HG02973 (cell line): ENCODE results near the gene GPR142.

ENCODE experiments used
- ATAC-seq: cut with Tn5 transposase; IDR thresholded peaks from one replicate; pipeline ENCODE4 v1.9.1; 2021; ENCODE audit warnings: moderate library complexity; ENCODE audit not compliant: unreplicated experiment

Gene GPR142

GRCh38 chr17:74344658-74345057 lies 22.6 kb upstream of the GPR142 start:
- no peak for ATAC-seq

GRCh38 chr17:74345433-74346241 lies 21.7 kb upstream of the GPR142 start:
- ATAC-seq = no peak

- ATAC-seq = no peak
These were observed 19.7 kb upstream of the GPR142 start for GRCh38 chr17:74347646-74348045.

- ATAC-seq = no peak
These were observed 18.2 kb upstream of the GPR142 start for GRCh38 chr17:74349120-74349519.

- no peak for ATAC-seq
These were observed 16.8 kb upstream of the GPR142 start for GRCh38 chr17:74350486-74350885.

- ATAC-seq = no peak
These were observed 15.6 kb upstream of the GPR142 start for GRCh38 chr17:74351552-74352210.

GRCh38 chr17:74353446-74354060 lies 13.8 kb upstream of the GPR142 start:
- no peak for ATAC-seq

GRCh38 chr17:74354123-74354522 lies 13.2 kb upstream of the GPR142 start:
- no peak for ATAC-seq

GRCh38 chr17:74354561-74354960 lies 12.7 kb upstream of the GPR142 start:
- ATAC-seq = no peak

- no peak for ATAC-seq
These were observed 12.2 kb upstream of the GPR142 start for GRCh38 chr17:74355065-74355464.

- no peak for ATAC-seq
These were observed 10.4 kb upstream of the GPR142 start for GRCh38 chr17:74356646-74357465.

GRCh38 chr17:74357466-74357809 lies 9.9 kb upstream of the GPR142 start:
- ATAC-seq = no peak

GRCh38 chr17:74358697-74359096 lies 8.6 kb upstream of the GPR142 start:
- ATAC-seq = no peak

- no peak for ATAC-seq
These were observed 7.4 kb upstream of the GPR142 start for GRCh38 chr17:74359916-74360315.

GRCh38 chr17:74360899-74361229 lies 6.4 kb upstream of the GPR142 start:
- no peak for ATAC-seq

GRCh38 chr17:74361230-74362068 lies 5.9 kb upstream of the GPR142 start, which contains the start of gene BTBD17:
Gene BTBD17 (minus strand): TSS chr17:74361868. CDS start chr17:74361819, 49 bp downstream.
- ATAC-seq = no peak

- no peak for ATAC-seq
These were observed 5.3 kb upstream of the GPR142 start for GRCh38 chr17:74362069-74362405.

GRCh38 chr17:74362810-74363498 lies 4.4 kb upstream of the GPR142 start:
- ATAC-seq = no peak

GRCh38 chr17:74368341-74369081 lies 1.2 kb downstream of the GPR142 start:
- ATAC-seq = no peak
